Fibroblast of peridontal ligament (primary cell): ENCODE measurements around the gene NADK.

ENCODE experiments used
- DNase-seq: peaks from one replicate; pipeline ENCODE4 v3.0.0-alpha.2; 2010; ENCODE audit errors: extremely low read depth

The NADK gene

DNA sequence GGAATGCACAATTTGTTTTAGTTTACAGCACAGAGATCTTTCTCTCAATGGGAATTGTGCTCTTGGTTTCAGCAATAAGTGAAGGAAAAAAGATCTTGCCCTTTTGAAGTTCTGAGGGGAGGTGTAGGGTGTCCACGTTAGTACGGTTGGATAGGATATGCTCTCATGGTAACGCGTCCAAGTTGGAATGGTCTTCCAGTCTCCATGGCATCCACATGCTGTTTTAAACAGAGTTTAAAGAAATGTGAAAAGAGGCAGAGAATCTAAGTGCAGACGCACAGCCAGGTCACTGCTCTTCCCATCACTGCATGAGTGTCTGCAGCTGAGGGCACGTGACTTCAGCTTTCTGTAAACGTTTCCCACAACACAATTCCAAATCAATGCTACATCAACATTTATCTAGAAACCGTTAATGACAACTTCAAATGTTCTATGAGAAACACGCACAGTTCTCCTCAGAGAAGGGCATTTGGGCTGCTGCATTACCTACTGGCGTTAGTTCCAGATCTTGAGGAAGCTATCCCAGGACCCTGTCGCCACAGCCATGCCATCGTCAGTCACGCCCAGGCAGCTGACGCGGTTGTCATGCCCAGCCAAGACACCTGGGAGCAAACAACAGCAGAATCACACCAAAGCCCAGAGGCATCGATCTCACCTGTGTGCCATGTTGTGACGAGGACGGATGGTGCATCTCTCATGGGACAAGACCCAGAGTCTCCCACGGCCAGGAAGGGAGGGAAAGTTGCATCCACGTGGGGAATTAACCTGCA, 8.8 kb upstream of the NADK start:
- no peak for DNase-seq

GRCh38 chr1:1785666-1786065, 7.4 kb upstream of the NADK start:
- no peak for DNase-seq

DNA sequence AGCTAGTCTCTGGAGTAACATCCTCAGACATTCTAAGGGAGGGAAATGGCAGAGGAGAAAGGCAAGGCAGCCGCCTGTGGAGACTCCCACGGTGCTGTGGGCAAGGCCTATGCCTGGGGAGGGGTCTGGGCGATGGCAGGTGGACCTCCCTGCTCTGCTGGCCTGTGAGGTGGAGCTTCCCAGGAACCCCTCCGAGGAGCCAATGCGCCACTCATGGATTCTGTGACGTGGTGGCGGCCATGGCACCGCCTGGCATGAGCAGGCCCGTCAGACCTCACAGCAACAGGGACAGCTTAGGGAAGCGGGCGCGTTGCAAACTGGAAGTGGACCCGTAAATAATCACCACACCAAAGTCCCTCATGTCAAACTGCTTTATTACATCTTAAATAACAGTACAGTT, 6.7 kb upstream of the NADK start:
- DNase-seq: no peak

DNA sequence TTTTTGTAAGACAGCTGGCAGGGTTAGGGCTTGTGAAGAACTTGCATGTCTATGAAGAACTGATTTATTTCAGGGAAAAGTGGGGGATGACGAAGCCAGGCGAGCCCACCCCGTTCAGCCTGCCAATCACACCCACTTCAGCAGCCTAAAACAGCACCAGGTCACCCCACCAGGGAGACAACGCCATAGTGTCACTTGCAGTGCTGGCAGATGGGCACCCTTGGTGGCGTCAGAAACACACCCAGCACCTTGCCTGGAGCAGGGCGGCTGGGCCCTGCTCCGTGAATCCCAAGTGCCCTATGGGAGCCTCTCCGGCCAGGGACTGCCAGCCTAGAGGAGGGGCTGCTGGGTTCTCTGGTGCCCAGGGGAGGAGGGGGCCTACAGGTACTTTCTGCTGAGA, 5.0 kb upstream of the NADK start:
- DNase-seq: no peak

DNA sequence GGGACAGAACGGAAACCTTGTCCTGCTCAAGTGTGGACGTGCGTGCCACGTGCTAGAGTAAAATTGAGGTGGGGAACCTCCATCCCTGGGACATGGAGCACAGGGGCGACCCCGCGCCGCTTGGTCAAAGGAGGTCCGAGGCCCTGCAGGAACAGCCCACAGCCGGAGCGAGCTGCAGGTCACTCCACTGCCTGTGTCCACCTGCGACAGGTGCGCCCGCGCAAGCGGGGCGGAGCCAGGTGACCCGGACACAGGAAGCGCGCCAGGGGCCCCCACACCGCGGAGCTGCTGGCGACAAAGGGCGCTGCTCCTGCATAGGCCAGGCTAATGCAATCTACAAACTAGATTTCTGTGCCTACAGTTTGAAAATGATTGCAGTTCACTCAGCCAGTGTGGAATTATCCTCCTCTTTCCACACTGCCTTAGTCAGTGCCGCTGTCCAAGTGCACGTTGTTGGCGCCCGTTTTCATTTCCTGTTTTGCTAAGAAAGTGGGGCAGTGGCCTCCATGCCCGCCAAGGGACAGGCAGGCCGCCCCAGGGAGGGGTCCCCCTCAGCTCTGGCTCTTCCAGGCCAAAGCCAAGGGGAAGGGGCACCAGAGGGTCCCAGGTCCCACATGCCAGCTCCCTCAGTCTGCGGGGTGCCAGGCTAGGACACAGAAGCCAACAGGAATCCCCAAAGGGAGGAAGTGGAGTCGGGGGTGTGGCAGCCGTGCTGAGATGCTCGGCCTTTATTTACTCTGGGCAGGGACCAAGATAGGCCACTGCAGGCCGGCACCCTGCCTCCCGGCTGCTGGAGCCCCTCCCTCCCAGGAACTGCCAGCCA, 4.3 kb upstream of the NADK start:
- DNase-seq: peak; percentile 62

GRCh38 chr1:1781526-1781903, 3.2 kb upstream of the NADK start:
- no peak for DNase-seq

GRCh38 chr1:1780598-1781525, 2.6 kb upstream of the NADK start:
- DNase-seq: no peak

- DNase-seq: peak; percentile 44
Measured at GRCh38 chr1:1779691-1780597, 1.7 kb upstream of the NADK start.

DNA sequence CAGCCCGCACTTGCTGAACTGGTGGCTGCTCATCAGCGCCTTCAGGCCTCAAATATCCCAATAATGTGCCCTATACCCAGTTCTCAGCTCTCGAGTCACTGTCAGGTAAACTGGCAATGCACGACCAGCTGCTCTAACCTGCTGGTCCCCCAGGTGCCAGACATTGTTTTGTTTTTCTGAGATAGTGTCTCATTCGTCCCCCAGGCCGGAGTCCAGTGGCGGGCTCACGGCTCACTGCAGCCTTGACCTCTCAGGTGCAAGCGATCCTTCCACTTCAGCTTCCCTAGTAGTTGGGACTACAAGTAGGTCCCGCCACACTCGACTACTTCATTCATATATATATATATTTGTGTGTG, 1.0 kb upstream of the NADK start:
- no peak for DNase-seq

GRCh38 chr1:1778663-1779319, 521 bp upstream of the NADK start:
- DNase-seq: no peak

- no peak for DNase-seq
Measured at GRCh38 chr1:1777583-1777899, 729 bp downstream of the NADK start.

DNA sequence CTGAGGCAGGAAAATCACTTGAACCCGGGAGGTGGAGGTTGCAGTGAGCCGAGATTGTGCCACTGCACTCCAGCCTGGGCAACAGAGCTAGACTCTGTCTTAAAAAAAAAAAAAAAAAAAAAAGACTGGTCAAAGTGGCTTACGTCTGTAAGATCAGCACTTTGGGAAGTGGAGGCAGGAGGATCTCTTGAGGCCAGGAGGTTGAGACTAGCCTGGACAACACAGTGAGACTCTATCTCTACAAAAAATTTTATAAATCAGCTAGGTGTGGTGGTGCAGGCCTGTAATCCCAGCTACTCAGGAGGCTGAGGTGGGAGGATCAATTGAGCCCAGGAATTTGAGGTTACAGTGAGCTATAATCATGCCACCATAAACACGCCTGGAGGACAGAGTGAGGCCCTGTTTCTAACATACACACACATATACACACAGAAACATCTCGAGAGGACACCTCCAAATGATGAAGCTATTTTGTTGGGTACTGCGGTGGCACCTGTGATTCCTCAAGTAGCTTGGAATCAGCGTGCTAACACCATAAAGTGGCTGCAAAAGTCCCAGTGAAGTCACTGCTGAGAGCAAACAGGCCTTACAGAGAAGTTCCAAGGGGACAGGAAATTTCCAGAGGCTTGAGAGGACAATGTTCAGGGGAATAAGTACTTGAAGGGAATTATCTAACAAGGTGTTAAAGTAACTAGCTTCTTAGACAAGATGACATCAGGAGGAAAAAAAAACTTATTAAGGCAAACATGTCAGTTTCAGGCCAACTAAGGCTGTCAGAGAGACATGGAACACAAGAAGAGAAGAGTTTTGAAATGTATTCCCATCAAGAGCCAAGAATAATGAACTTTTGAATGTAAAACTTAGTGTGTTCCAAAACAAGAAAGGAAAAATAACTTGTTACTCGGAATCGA, 1.3 kb downstream of the NADK start:
- peak; percentile 60 for DNase-seq

GRCh38 chr1:1775327-1776226, 2.7 kb downstream of the NADK start:
- DNase-seq: no peak

DNA sequence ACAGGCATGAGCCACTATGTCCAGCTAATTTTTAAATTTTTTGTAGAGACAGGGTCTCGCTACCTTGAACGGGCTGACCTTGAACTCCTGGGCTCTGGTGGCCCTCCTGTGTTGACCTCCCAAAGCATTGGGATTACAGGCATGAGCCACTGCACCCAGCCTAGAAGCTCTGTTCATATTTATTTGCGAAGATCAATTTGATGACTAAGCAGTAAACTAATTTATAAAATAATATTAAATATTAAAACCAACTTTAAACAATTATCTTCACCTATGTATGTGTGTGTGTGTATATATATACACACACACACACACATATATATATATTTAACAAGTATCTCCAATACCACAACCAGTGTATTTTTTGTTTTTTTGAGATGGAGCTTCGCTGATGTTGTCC, 4.4 kb downstream of the NADK start:
- no peak for DNase-seq

DNA sequence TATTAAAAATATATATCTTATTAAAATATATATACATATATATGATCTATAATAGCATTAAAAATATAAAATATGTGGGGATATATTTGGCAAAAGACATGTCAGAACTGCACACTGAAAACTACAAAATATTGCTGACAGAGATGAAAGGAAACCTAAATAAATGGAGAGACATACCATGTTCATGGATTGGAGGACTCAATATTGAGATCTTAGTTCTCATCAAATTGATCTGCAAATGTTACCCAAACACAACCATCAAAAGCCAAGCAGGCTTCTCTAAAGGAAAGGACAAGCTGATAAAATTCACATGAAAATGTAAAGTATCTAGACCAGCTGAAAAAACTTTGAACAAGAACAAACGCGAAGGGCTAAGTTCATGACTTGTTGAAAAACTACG, 7.2 kb downstream of the NADK start:
- DNase-seq: no peak

- no peak for DNase-seq
Measured at GRCh38 chr1:1770102-1770501, 8.2 kb downstream of the NADK start.

GRCh38 chr1:1768249-1768992, 9.8 kb downstream of the NADK start:
- no peak for DNase-seq

DNA sequence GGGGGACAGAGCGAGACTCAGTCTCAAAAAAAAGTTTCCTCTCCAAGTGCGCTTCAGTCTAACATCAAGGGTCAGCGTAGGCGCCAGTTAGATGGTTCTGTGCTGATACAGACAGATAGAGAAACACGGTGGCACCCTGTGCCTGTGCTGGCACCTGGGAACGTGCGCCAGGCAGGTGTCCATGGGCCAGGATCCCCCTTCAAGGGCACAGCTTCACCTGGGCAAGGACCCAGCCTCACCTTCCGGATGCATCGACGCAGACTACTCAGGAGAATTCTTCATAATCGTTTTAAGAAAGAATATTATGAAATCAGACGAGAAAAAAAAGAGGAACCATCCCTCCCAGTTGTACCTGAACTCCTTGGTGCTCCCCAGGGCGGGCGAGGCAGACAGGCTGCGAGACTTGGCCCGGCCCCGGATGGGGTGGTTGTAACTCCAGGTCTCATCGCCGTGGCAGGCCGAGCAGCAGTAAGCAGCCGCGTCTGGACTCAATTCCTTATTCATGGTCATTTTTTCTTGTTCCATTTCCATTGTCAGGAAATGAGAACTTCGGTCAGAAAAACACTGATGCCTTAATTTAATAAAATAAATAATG, 13.3 kb downstream of the NADK start:
- no peak for DNase-seq
